GM18502 (cell line): ENCODE measurements around the gene KRT80.

Experiments
- ATAC-seq: cut with Tn5 transposase; IDR thresholded peaks from one replicate; pipeline ENCODE4 v1.9.1; 2021; ENCODE audit warnings: mild to moderate bottlenecking; ENCODE audit not compliant: unreplicated experiment, poor library complexity

The KRT80 gene

GRCh38 chr12:52200086-52200780 is 8.4 kb upstream of the KRT80 start:
- no peak for ATAC-seq

- no peak for ATAC-seq
Observed at GRCh38 chr12:52199294-52199919, 7.6 kb upstream of the KRT80 start.

- ATAC-seq, result no peak
Observed at GRCh38 chr12:52198454-52199215, 6.8 kb upstream of the KRT80 start.

- no peak for ATAC-seq
Observed at GRCh38 chr12:52197371-52198231, 5.8 kb upstream of the KRT80 start.

- no peak for ATAC-seq
Observed at GRCh38 chr12:52195065-52195730, 3.4 kb upstream of the KRT80 start.

GRCh38 chr12:52193991-52194390 is 2.2 kb upstream of the KRT80 start:
- ATAC-seq, result no peak

GRCh38 chr12:52193532-52193931 is 1.7 kb upstream of the KRT80 start:
- ATAC-seq, result no peak

GRCh38 chr12:52190860-52191729 is 719 bp downstream of the KRT80 start:
- no peak for ATAC-seq

- no peak for ATAC-seq
Observed at GRCh38 chr12:52189376-52190174, 2.2 kb downstream of the KRT80 start.

GRCh38 chr12:52188658-52189057 is 3.2 kb downstream of the KRT80 start:
- no peak for ATAC-seq

GRCh38 chr12:52187640-52188039 is 4.2 kb downstream of the KRT80 start:
- no peak for ATAC-seq

GRCh38 chr12:52187206-52187605 is 4.6 kb downstream of the KRT80 start:
- no peak for ATAC-seq

GRCh38 chr12:52186118-52186840 is 5.5 kb downstream of the KRT80 start:
- no peak for ATAC-seq

- no peak for ATAC-seq
Observed at GRCh38 chr12:52185400-52185967, 6.3 kb downstream of the KRT80 start.

- no peak for ATAC-seq
Observed at GRCh38 chr12:52184813-52185212, 7.0 kb downstream of the KRT80 start.

GRCh38 chr12:52183971-52184370 is 7.8 kb downstream of the KRT80 start:
- ATAC-seq, result no peak

GRCh38 chr12:52183544-52183910 is 8.3 kb downstream of the KRT80 start:
- ATAC-seq, result no peak
